Naive B cell (primary cell): ENCODE data around the gene FAM124A. TPM values are rescaled to one million over a fixed set of nuclear protein-coding genes. Genes with fewer than 3 reads are reported as not detected.
A peak's percentile ranks its signal among the peaks of the same experiment; 100 is the strongest.

Experiments
- ATAC-seq, 2 donors: fragments of 150-1000 bp; cut with Tn5 transposase; 2 replicates each; pipeline ENCODE4 v1.10.0; 2021; ENCODE audit warnings: low read depth in 2 of 2, mild to moderate bottlenecking in 2 of 2, moderate library complexity in 2 of 2
- DNase-seq: peaks from one replicate; pipeline ENCODE4 v3.0.0; 2022
- H3K27ac Mint-ChIP-seq, 6 donors: one replicate each; pipeline ENCODE4 v1.8.0; 2020 to 2022; ENCODE audit warnings: mild to moderate bottlenecking in 6 of 6, mixed read lengths in 6 of 6, moderate library complexity in 5 of 6, inconsistent platforms in 2 of 6
- H3K27me3 Mint-ChIP-seq, 3 donors: one replicate each; pipeline ENCODE4 v1.8.0; 2021 to 2022; ENCODE audit warnings: mixed read lengths in 3 of 3, mild to moderate bottlenecking in 1 of 3
- H3K36me3 Mint-ChIP-seq, 2 donors: one replicate each; pipeline ENCODE4 v1.8.0; 2020 to 2022; ENCODE audit warnings: mixed read lengths in 2 of 2, inconsistent platforms in 1 of 2, mild to moderate bottlenecking in 1 of 2
- H3K4me1 Mint-ChIP-seq, 3 donors: one replicate each; pipeline ENCODE4 v1.8.0; 2020 to 2022; ENCODE audit warnings: mixed read lengths in 3 of 3, inconsistent platforms in 1 of 3, mild to moderate bottlenecking in 1 of 3, moderate library complexity in 1 of 3
- H3K4me3 Mint-ChIP-seq, 8 donors: one replicate each; pipeline ENCODE4 v1.8.0; 2020 to 2022; ENCODE audit warnings: mild to moderate bottlenecking in 8 of 8, mixed read lengths in 8 of 8, moderate library complexity in 8 of 8, inconsistent platforms in 2 of 8
- H3K9me3 Mint-ChIP-seq, 7 donors: one replicate each; pipeline ENCODE4 v1.8.0; 2020 to 2022; ENCODE audit warnings: mixed read lengths in 7 of 7, mild to moderate bottlenecking in 5 of 7, inconsistent platforms in 2 of 7, moderate library complexity in 1 of 7
- polyA plus RNA-seq, 6 donors: library from polyadenylated mRNA; unstranded; fragments of 300-500 nt; fragmentation: Illumina TruSeq; gene quantifications; one replicate each; pipeline ENCODE4 v1.2.3, GENCODE V29; 2021; ENCODE audit warnings: low read depth in 6 of 6

FAM124A gene
- polyA plus RNA-seq, 6 donors from 2014 or later: 0.09 to 0.13 (median 0.09) TPM; not detected in 3

DNA sequence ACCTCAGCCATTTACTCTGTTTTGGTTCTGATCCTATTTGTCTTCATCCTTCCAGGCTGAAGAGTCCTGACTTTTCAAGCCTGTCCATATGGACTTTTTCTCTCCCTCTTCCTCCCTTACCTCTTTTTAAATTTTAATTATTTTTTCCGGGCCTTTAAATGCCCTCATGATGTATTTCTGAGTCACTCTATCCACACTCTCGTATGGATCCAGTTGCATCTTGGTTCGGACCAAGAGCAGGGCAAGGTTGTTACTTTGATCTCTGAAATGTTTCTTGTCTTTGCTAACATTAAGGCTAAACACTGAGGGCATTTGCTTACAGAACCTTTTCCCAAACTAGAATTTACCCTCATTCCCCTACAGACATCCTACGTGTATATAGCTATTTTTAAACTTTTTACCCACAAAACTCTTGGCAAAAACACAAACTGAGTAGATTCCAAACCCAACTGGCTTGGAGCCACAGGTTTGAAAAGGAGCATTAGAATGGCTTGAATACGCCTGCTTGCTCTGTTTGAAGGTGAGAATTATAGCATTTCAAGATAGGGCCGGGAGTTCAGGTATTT lies 69.9 kb downstream of the FAM124A start:
- no peak overlapping the region for H3K4me3 Mint-ChIP-seq
- H3K27ac Mint-ChIP-seq: no peak overlapping the region
- DNase-seq (no peak), ATAC-seq (no peak)
- peaks cover 0 to 4% (median 0%) of the 10 kb centered on the region in 7 donors for H3K9me3 Mint-ChIP-seq
- no peaks in the 10 kb centered on the region for H3K4me1 Mint-ChIP-seq
- no peaks in the 10 kb centered on the region for H3K36me3 Mint-ChIP-seq
- H3K27me3 Mint-ChIP-seq: peaks cover 0 to 7% (median 0%) of the 10 kb centered on the region in 3 donors

DNA sequence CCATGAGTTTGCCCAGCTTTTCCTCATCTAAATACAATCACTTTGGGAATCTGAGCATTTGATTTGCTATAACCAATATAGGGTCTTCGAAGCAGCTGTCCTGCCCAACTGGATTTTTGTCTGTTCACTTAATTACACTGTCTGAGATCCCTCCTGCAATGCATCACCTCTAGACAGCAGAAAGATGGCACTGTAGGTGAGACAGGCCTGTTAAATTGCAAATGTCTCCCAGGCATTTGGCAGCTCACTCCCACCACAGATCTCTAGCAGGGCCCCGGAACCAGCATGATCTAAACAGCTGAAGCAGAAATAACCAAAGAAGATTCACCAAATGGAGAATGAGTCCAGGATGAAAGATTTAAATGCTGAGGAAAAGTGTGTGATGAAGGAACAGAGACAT lies 75.4 kb downstream of the FAM124A start:
- Mint-ChIP-seq H3K27me3 (peaks cover 0 to 15% (median 5%) of the 10 kb centered on the region in 3 donors), H3K4me1 (no peaks in the 10 kb centered on the region), H3K4me3 (no peak overlapping the region), H3K27ac (no peak overlapping the region), H3K9me3 (no peaks in the 10 kb centered on the region), H3K36me3 (no peaks in the 10 kb centered on the region)
- DNase-seq (no peak), ATAC-seq (no peak)

DNA sequence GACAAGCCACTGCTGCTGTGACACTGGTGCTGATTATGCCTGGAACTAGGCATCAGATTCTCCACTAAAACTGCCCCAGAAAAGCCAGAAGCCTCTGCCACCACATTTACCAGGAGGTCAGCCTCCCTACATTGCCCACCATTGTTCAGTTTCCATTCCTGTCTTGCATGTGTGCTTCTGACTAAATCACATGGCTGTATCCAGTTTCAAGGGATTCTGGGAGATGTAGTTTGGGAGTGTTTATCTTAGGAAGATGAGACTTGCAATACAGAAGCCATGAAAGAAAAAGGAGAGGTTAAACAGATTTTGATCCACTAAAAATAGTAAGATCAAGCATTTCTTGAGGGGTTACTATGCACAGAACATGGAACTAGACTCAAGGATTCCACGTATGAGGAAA lies 76.6 kb downstream of the FAM124A start:
- Mint-ChIP-seq H3K9me3 (no peaks in the 10 kb centered on the region), H3K27ac (peak overlapping the region in 1 of 6 donors; percentile 15), H3K27me3 (peaks cover 0 to 15% (median 5%) of the 10 kb centered on the region in 3 donors), H3K4me1 (no peaks in the 10 kb centered on the region), H3K36me3 (no peaks in the 10 kb centered on the region), H3K4me3 (peak overlapping the region in 1 of 8 donors; percentile 38)
- ATAC-seq (no peak), DNase-seq (no peak)

DNA sequence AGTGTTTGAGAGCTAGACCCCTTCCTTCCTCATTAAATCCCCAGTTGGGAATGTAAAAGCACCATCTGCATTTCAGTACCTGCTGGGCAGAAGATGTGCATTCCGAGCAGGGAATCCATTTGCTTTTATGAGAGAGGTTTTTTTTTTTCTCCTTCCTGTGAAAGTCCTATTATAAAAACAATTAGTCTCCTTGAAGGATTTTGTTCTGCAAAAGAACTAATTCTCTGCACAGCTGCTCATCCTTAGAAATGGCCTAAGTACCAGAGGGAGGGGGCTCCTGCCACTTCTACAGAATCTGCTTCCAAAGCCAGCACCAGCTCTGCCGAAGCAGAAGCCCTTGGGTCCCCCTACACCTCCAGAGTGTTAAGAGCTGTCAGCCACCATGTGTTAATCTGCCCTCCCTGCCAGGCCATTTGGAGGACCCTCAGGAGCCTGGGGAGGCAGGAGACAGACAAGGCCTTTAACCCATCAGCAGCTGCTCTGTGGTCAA lies 80.9 kb downstream of the FAM124A start:
- Mint-ChIP-seq H3K27me3 (peaks cover 4 to 8% (median 5%) of the 10 kb centered on the region in 3 donors), H3K27ac (no peak overlapping the region), H3K4me1 (no peaks in the 10 kb centered on the region), H3K9me3 (no peaks in the 10 kb centered on the region), H3K36me3 (no peaks in the 10 kb centered on the region), H3K4me3 (no peak overlapping the region)
- no peak for DNase-seq
- no peak for ATAC-seq

DNA sequence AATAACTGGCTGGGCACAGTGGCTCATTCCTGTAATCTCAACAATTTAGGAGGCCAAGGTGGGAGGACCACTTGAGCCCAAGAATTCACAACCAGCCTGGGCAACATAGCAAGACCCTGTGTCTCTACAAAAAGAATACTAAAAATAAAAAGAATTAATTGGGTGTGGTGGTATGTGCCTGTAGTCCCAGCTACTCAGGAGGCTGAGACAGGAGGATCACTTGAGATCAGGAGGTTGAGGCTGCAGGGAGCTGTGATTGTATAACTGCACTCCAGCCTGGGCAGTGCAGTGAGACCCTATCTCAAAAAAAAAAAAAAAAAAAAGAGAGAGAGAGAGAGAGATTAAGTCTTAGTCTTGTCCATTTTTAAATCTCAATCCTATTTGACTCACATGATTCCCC lies 81.7 kb downstream of the FAM124A start:
- Mint-ChIP-seq H3K4me1 (no peaks in the 10 kb centered on the region), H3K36me3 (no peaks in the 10 kb centered on the region), H3K27me3 (peaks cover 4 to 5% (median 4%) of the 10 kb centered on the region in 3 donors), H3K9me3 (no peaks in the 10 kb centered on the region), H3K27ac (peak overlapping the region in 1 of 6 donors; percentile 30), H3K4me3 (no peak overlapping the region)
- ATAC-seq (no peak), DNase-seq (no peak)

DNA sequence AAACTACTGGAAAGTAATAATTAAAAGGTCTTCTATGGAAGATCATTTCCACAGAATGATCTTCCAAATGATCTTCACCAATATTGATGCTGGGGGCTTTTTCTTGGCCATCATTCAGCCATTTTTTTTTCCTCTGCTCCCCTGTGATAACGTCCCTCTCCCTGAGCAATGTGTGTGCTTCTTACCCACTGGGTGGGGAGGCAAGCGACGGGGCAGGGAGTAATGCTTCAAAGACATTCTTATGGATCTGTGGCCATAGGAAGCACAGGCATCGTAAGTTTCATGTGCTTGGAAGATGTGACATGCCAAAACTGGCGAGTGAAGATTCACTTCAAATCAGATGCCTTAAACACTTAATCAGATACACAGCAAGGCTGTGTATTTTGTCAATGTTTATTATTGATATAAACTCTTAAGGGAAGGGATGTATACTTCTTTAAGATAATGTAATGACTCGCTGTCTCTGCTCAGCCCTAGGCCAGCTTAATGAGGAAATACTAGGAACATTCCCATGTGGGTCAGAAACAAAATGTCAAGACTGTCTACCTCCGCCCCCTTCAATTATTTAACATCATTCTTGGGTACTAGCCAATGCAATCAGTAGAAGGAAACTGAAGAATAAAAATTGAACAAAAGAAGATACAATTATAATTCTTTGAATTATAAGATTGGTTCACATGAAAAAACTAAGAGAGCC lies 83.2 kb downstream of the FAM124A start:
- Mint-ChIP-seq H3K36me3 (no peaks in the 10 kb centered on the region), H3K4me3 (no peak overlapping the region), H3K4me1 (no peaks in the 10 kb centered on the region), H3K9me3 (no peaks in the 10 kb centered on the region), H3K27ac (no peak overlapping the region), H3K27me3 (peaks cover 0 to 4% (median 0%) of the 10 kb centered on the region in 3 donors)
- no peak for ATAC-seq
- no peak for DNase-seq

DNA sequence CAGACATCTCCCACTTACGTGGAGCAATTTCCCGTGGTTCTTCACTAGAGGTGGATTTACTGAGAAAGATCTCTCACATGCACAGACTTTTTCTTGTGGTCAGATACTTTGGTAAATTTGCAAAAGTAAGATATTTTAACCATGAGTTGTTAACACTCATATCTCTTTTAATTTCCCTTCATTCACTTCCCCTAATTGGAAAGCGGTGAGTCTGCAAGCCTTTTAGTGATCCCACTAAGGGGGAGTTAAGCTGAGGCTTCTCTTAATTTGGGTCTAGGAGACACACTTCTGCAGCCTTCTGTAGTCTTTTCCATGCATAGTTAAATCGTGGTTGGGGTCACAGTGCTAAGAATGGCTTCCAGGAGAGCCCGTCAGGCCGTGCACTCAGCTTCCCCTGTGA lies 86.6 kb downstream of the FAM124A start:
- DNase-seq (no peak), ATAC-seq (no peak)
- peaks cover 0 to 4% (median 0%) of the 10 kb centered on the region in 7 donors for H3K9me3 Mint-ChIP-seq
- H3K27ac Mint-ChIP-seq: no peak overlapping the region
- H3K4me3 Mint-ChIP-seq: no peak overlapping the region
- H3K27me3 Mint-ChIP-seq: peaks cover 4 to 8% (median 8%) of the 10 kb centered on the region in 3 donors
- H3K36me3 Mint-ChIP-seq: no peaks in the 10 kb centered on the region
- no peaks in the 10 kb centered on the region for H3K4me1 Mint-ChIP-seq

DNA sequence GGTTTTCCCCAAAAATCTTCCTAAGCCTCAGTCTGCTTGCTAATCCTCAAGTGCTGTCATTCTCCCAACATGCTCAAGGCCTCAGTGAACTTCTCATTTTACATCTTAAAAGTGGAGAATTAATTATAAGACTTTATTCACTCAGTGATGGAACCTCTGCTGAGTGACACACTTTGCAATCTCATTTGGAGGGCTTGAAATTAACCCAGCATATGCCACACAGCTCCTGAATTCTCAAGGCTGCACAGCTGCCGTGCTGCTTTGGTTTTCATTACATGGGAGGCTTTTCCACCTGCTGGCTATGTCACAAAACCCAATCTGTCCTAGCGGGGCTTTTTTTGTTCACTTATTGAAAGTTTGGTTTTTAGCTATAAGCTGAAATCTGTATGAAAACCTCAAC lies 89.0 kb downstream of the FAM124A start:
- DNase-seq (no peak), ATAC-seq (no peak)
- H3K36me3 Mint-ChIP-seq: no peaks in the 10 kb centered on the region
- peaks cover 0 to 4% (median 0%) of the 10 kb centered on the region in 7 donors for H3K9me3 Mint-ChIP-seq
- no peak overlapping the region for H3K4me3 Mint-ChIP-seq
- H3K27ac Mint-ChIP-seq: no peak overlapping the region
- H3K27me3 Mint-ChIP-seq: peaks cover 4 to 8% (median 8%) of the 10 kb centered on the region in 3 donors
- peaks cover 0 to 4% (median 0%) of the 10 kb centered on the region in 3 donors for H3K4me1 Mint-ChIP-seq

DNA sequence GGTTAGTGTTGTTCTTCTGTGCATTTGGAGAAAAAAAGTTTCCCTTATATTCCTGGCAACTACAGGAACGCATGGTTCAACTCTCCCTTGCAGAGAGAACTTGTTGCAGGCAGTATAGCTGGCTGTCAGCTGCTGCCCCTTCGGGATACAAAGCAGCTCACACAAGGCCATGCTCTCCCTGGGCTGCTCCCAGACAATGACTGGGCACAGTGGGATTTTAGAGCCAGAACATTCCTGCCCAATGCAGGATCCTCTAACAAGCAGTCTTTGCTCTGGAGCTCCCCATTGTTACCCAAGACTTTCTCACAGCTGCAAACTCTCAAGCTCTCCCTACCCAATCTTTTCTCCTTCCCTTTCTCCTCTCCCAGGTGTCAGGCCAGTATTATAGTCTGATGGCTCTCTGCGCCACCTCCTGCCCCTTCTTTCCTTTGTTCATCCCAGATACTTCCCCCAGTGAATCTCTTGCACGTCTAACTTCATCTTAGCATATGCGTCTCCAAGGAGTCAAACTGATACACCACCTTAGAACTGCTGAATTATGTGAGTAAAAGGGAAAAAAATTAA lies 89.8 kb downstream of the FAM124A start:
- Mint-ChIP-seq H3K27me3 (peaks cover 4 to 8% (median 8%) of the 10 kb centered on the region in 3 donors), H3K4me1 (peaks cover 0 to 4% (median 0%) of the 10 kb centered on the region in 3 donors), H3K4me3 (no peak overlapping the region), H3K36me3 (no peaks in the 10 kb centered on the region), H3K9me3 (peaks cover 0 to 4% (median 0%) of the 10 kb centered on the region in 7 donors), H3K27ac (no peak overlapping the region)
- no peak for DNase-seq
- no peak for ATAC-seq

DNA sequence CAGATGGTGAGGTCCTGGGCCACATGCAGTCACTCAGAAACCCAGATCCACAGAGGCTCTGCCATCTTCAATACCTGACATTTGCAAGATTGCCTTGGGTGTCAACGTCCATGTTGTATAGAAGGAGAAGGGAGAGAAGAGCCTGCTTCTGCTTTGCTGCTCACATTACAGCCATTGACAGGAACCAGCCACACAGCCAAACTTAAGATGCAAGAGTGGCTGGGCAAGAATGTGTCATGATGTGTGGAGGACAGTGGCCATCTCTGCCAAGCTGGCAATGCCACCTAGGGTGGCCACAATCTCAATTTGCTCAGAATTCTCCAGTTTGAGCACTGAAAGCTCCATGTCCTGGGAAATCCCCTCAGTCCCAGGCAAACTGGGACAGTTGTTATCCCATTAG lies 91.4 kb downstream of the FAM124A start:
- peaks cover 0 to 8% (median 8%) of the 10 kb centered on the region in 3 donors for H3K27me3 Mint-ChIP-seq
- H3K4me3 Mint-ChIP-seq: no peak overlapping the region
- ATAC-seq: no peak
- no peaks in the 10 kb centered on the region for H3K36me3 Mint-ChIP-seq
- no peak overlapping the region for H3K27ac Mint-ChIP-seq
- no peak for DNase-seq
- peaks cover 0 to 4% (median 0%) of the 10 kb centered on the region in 7 donors for H3K9me3 Mint-ChIP-seq
- peaks cover 0 to 4% (median 0%) of the 10 kb centered on the region in 3 donors for H3K4me1 Mint-ChIP-seq

DNA sequence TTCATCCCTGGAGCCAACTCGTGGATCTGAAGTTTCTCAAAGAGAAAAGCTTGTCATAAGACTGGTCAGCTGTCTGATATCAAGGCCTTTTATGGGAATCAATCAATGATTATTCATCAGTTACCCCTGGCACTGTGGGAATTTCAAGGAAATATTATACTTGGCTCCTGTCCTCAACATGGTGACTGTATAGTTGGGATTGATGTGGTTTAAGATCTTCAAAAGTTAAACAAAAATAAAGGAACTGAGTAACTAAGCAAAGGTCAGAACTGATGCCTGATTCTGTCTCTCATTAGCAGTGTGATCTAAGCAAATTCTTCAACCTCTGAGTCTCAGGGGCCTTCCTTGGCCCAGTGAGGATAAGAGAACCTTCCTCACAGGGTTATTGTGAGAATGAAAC lies 95.1 kb downstream of the FAM124A start:
- H3K27me3 Mint-ChIP-seq: peaks cover 0 to 4% (median 4%) of the 10 kb centered on the region in 3 donors
- H3K9me3 Mint-ChIP-seq: peaks cover 0 to 1% (median 0%) of the 10 kb centered on the region in 7 donors
- H3K27ac Mint-ChIP-seq: no peak overlapping the region
- DNase-seq: no peak
- no peak overlapping the region for H3K4me3 Mint-ChIP-seq
- H3K4me1 Mint-ChIP-seq: peaks cover 0 to 4% (median 0%) of the 10 kb centered on the region in 3 donors
- H3K36me3 Mint-ChIP-seq: no peaks in the 10 kb centered on the region
- ATAC-seq: no peak

DNA sequence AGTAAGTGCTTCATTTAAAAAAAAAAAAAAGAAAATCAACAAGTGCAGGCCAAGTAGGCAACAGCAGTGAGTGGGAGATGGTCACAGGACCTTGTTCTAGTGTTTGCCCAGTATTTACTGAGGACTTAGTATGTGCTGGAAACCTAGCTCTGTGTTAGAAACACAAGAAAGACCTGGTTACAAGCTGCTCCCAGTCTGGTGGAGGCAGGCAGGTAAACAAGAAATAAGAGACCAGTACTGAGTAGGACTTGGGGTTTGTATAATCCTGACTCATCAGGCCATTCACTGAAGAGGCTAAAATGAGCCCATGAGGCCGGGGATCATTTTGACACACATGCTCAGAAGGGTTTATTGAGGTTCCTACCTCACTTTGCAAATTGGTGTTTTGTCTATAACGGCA lies 95.8 kb downstream of the FAM124A start:
- no peaks in the 10 kb centered on the region for H3K27me3 Mint-ChIP-seq
- no peak overlapping the region for H3K27ac Mint-ChIP-seq

DNA sequence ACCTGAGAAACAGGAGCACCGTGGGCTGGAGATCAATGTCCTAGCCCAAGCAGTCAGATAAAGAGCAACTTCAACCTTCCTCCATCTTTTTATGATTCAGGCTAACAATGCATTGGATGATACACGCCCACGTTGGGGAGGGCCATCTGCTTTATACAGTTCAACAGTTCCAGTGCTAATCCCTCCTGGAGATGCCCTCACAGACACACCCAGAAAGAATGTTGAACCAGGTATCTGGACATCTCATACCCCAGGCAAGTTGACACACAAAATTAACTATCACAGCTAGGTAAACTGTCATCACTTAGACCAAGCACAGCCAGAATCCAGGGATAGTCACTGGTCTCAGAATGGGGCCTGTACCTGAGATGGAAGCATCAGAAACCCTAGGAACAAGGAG lies 96.7 kb downstream of the FAM124A start:
- DNase-seq: no peak
- no peak overlapping the region for H3K27ac Mint-ChIP-seq
- ATAC-seq: no peak

More for the DNA sequence above, 95.8 kb downstream of the FAM124A start:
- no peaks in the 10 kb centered on the region for H3K36me3 Mint-ChIP-seq
- ATAC-seq (no peak), DNase-seq (no peak)
- H3K4me1 Mint-ChIP-seq: peaks cover 0 to 4% (median 0%) of the 10 kb centered on the region in 3 donors
- no peak overlapping the region for H3K4me3 Mint-ChIP-seq
- H3K9me3 Mint-ChIP-seq: no peaks in the 10 kb centered on the region

DNA sequence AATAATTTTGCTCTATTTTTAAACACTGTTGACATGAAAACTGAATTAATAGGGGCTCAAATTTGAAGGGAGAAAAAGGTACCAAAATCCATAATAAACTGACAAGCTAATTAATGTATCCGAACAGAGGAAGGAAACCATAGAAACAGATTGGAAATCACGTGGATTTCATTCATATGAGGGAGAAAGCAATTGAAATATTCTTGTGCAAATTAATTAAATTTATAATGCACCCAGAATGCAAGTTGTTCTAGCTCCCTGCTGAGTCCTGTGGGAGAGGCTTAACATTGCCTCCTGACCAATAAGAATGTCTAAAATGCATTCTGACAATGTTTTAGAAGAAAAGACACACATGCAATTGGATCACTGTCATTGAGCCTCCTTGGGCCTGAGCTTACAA lies 99.6 kb downstream of the FAM124A start:
- no peaks in the 10 kb centered on the region for H3K27me3 Mint-ChIP-seq
- DNase-seq (no peak), ATAC-seq (no peak)
- H3K27ac Mint-ChIP-seq: no peak overlapping the region
- peaks cover 0 to 3% of the 10 kb centered on the region in 2 donors for H3K36me3 Mint-ChIP-seq
- peaks cover 0 to 5% (median 0%) of the 10 kb centered on the region in 3 donors for H3K4me1 Mint-ChIP-seq
- H3K9me3 Mint-ChIP-seq: no peaks in the 10 kb centered on the region
- H3K4me3 Mint-ChIP-seq: no peak overlapping the region

More for the DNA sequence above, 96.7 kb downstream of the FAM124A start:
- Mint-ChIP-seq H3K9me3 (no peaks in the 10 kb centered on the region), H3K36me3 (no peaks in the 10 kb centered on the region), H3K4me1 (peaks cover 0 to 4% (median 0%) of the 10 kb centered on the region in 3 donors), H3K4me3 (no peak overlapping the region), H3K27me3 (no peaks in the 10 kb centered on the region)
